HG02973 (cell line): Measurements from ENCODE around the gene PPP1R9A.

Source experiments
- ATAC-seq: cut with Tn5 transposase; IDR thresholded peaks from one replicate; pipeline ENCODE4 v1.9.1; 2021; ENCODE audit warnings: moderate library complexity; ENCODE audit not compliant: unreplicated experiment

PPP1R9A gene

GRCh38 chr7:94907026-94907810 is at the start of gene PPP1R9A:
Gene PPP1R9A, plus strand, starts transcription at chr7:94907594. Its CDS starts 2,520 bp downstream, at chr7:94910114.
- ATAC-seq: no peak

- no peak for ATAC-seq
These were observed 36.3 kb upstream of the PPP1R9A start for GRCh38 chr7:94871132-94871531.

- ATAC-seq: no peak
These were observed 34.2 kb upstream of the PPP1R9A start for GRCh38 chr7:94873239-94873638.

GRCh38 chr7:94874036-94874785 is 33.2 kb upstream of the PPP1R9A start:
- no peak for ATAC-seq

GRCh38 chr7:94875201-94875600 is 32.2 kb upstream of the PPP1R9A start:
- ATAC-seq: no peak

GRCh38 chr7:94877731-94878670 is 29.4 kb upstream of the PPP1R9A start:
- no peak for ATAC-seq

- no peak for ATAC-seq
These were observed 24.5 kb upstream of the PPP1R9A start for GRCh38 chr7:94882891-94883290.

GRCh38 chr7:94883616-94884015 is 23.8 kb upstream of the PPP1R9A start:
- ATAC-seq: no peak

GRCh38 chr7:94888551-94888950 is 18.8 kb upstream of the PPP1R9A start:
- ATAC-seq: no peak

- ATAC-seq: no peak
These were observed 18.3 kb upstream of the PPP1R9A start for GRCh38 chr7:94888995-94889523.

- no peak for ATAC-seq
These were observed 17.2 kb upstream of the PPP1R9A start for GRCh38 chr7:94890216-94890615.

GRCh38 chr7:94893661-94894060 is 13.7 kb upstream of the PPP1R9A start:
- no peak for ATAC-seq

GRCh38 chr7:94897541-94897940 is 9.9 kb upstream of the PPP1R9A start:
- ATAC-seq: no peak

GRCh38 chr7:94898340-94898739 is 9.1 kb upstream of the PPP1R9A start:
- ATAC-seq: no peak

- no peak for ATAC-seq
These were observed 5.4 kb upstream of the PPP1R9A start for GRCh38 chr7:94901981-94902380.

- no peak for ATAC-seq
These were observed 3.4 kb upstream of the PPP1R9A start for GRCh38 chr7:94903971-94904370.

- no peak for ATAC-seq
These were observed 2.4 kb upstream of the PPP1R9A start for GRCh38 chr7:94904982-94905381.

- ATAC-seq: no peak
These were observed 1.1 kb upstream of the PPP1R9A start for GRCh38 chr7:94906065-94906851.

GRCh38 chr7:94907811-94908322 is 473 bp downstream of the PPP1R9A start:
- ATAC-seq: no peak
